ENCODE results near the gene CEP76.

GRCh38 chr18:12703096-12703567, 609 bp upstream of the CEP76 start:
- TF ChIP-seq, protein P1, sequence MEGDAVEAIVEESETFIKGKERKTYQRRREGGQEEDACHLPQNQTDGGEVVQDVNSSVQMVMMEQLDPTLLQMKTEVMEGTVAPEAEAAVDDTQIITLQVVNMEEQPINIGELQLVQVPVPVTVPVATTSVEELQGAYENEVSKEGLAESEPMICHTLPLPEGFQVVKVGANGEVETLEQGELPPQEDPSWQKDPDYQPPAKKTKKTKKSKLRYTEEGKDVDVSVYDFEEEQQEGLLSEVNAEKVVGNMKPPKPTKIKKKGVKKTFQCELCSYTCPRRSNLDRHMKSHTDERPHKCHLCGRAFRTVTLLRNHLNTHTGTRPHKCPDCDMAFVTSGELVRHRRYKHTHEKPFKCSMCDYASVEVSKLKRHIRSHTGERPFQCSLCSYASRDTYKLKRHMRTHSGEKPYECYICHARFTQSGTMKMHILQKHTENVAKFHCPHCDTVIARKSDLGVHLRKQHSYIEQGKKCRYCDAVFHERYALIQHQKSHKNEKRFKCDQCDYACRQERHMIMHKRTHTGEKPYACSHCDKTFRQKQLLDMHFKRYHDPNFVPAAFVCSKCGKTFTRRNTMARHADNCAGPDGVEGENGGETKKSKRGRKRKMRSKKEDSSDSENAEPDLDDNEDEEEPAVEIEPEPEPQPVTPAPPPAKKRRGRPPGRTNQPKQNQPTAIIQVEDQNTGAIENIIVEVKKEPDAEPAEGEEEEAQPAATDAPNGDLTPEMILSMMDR (IDR thresholded peaks at IDR 0.05; ENCODE audit: low read length), result no peak
- TF ChIP-seq EZH2 (optimal IDR thresholded peaks at IDR 0.05; ENCODE audit: low read depth, low read length) (no peak), EZH2phosphoT487 (IDR thresholded peaks at IDR 0.05; ENCODE audit: low read length) (no peak)

Data from MM.1S (cell line).